Prostate gland (tissue), 2 donors: ENCODE data around the gene CD274. TPM values are rescaled to one million over a fixed set of nuclear protein-coding genes. Genes with fewer than 3 reads are reported as not detected.

Experiments
- DNase-seq: peaks from one replicate; pipeline ENCODE4 v3.0.0-alpha.2; 2019; ENCODE audit warnings: low spot score
- H3K27ac ChIP-seq, 2 donors: fragments of 200-600 bp; sonication (generic); 2 replicates each; pipeline ENCODE4 v1.5.1; 2017 to 2019
- H3K27me3 ChIP-seq: fragments of 200-600 bp; sonication (generic); replicated peaks from 2 replicates; pipeline ENCODE4 v1.5.1; 2019; ENCODE audit not compliant: insufficient read depth
- H3K36me3 ChIP-seq, 2 donors: fragments of 200-600 bp; sonication (generic); 1 replicate in 1 of 2; 2 replicates in 1 of 2; pipeline versions ENCODE4 v1.5.1 to v1.8.1; 2017 to 2019
- H3K4me1 ChIP-seq: fragments of 200-600 bp; sonication (generic); replicated peaks from 2 replicates; pipeline ENCODE4 v1.5.1; 2019
- H3K4me3 ChIP-seq, 2 donors: fragments of 200-600 bp; sonication (generic); 2 replicates each; pipeline ENCODE4 v1.5.1; 2017 to 2019
- H3K9me3 ChIP-seq: fragments of 200-600 bp; sonication (generic); 2 replicates; pipeline ENCODE4 v1.5.1; 2017
- POLR2A ChIP-seq: fragments of 450-650 bp; IDR thresholded peaks from one replicate; pipeline ENCODE4 v1.6.1; 2016; ENCODE audit warnings: antibody characterized with exemption, mild to moderate bottlenecking
- POLR2AphosphoS5 ChIP-seq: sonication (generic); formaldehyde crosslinking; IDR thresholded peaks from one replicate; pipeline ENCODE4 v1.6.1; 2017; ENCODE audit warnings: antibody characterized with exemption
- WGBS: methylation state at CpG from one replicate; pipeline ENCODE4 v1.1.5; 2018; 5-methylcytosine and 5-hydroxymethylcytosine counted together
- intact Hi-C: fragments of 100-400 bp; cut with DNase I; formaldehyde crosslinking; loops from one replicate; pipeline ENCODE4 v1.14.2; 2022
- total RNA-seq, 2 donors: library from RNA; depleted of rRNA; stranded (reverse); fragments of >200 nt; gene quantifications; one replicate each; pipeline ENCODE4 v1.1.0, GENCODE V29; 2016
- TF ChIP-seq, protein P1 (sequence below), 4 experiments: fragments of 200-600 bp in 2 of 4; fragments of 450-650 bp in 2 of 4; sonication (generic) in 2 of 4; IDR thresholded peaks; 1 replicate in 3 of 4; 2 replicates in 1 of 4; pipeline ENCODE4 v1.5.1; 2016 to 2019; ENCODE audit warnings: antibody characterized with exemption in 4 of 4, mild to moderate bottlenecking in 2 of 4, moderate library complexity in 2 of 4

The CD274 gene
- total RNA-seq, 2 donors from 2014 or later: 0.82 to 1.9 TPM

DNA sequence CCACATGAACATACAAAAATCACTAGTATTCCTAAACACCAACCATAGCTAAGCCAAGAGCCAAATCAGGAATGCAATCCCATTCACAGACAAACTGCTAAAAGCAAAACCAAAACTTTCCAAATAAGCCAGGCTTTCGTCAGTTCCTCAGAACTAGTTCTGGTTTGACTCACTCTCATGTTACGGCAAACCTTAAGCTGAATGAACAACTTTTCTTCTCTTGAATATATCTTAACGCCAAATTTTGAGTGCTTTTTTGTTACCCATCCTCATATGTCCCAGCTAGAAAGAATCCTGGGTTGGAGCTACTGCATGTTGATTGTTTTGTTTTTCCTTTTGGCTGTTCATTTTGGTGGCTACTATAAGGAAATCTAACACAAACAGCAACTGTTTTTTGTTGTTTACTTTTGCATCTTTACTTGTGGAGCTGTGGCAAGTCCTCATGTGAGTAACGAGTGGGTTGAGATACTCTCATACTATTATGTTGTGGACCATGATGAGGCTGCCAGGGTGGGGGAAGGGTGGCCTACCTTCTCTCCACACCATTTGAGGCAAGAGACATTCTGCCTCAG, 60.1 kb downstream of the CD274 start, which contains the start of gene PDCD1LG2:
Gene PDCD1LG2 (plus strand): TSS at position 172 of the 572 bp plus-strand sequence. CDS start 12,016 bp downstream, outside the sequence.
- 41% methylated on average over 4 of the region's 4 CpGs for WGBS
- Histone ChIP-seq H3K27ac (peak within 1 kb of the TSS; percentile 24 to 32), H3K9me3 (no peaks in the 10 kb centered on the region), H3K36me3 (no peaks in the 10 kb centered on the region), H3K4me3 (peak within 1 kb of the TSS in 1 of 2 donors; percentile 9), H3K4me1 (no peaks in the 10 kb centered on the region), H3K27me3 (no peaks in the 10 kb centered on the region)
- intact Hi-C loops: no loop called here
- TF ChIP-seq POLR2AphosphoS5: no peak
- no peak for TF ChIP-seq POLR2A
- TF ChIP-seq, protein P1, sequence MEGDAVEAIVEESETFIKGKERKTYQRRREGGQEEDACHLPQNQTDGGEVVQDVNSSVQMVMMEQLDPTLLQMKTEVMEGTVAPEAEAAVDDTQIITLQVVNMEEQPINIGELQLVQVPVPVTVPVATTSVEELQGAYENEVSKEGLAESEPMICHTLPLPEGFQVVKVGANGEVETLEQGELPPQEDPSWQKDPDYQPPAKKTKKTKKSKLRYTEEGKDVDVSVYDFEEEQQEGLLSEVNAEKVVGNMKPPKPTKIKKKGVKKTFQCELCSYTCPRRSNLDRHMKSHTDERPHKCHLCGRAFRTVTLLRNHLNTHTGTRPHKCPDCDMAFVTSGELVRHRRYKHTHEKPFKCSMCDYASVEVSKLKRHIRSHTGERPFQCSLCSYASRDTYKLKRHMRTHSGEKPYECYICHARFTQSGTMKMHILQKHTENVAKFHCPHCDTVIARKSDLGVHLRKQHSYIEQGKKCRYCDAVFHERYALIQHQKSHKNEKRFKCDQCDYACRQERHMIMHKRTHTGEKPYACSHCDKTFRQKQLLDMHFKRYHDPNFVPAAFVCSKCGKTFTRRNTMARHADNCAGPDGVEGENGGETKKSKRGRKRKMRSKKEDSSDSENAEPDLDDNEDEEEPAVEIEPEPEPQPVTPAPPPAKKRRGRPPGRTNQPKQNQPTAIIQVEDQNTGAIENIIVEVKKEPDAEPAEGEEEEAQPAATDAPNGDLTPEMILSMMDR (IDR thresholded peaks at IDR 0.05): no peak
- DNase-seq: no peak

DNA sequence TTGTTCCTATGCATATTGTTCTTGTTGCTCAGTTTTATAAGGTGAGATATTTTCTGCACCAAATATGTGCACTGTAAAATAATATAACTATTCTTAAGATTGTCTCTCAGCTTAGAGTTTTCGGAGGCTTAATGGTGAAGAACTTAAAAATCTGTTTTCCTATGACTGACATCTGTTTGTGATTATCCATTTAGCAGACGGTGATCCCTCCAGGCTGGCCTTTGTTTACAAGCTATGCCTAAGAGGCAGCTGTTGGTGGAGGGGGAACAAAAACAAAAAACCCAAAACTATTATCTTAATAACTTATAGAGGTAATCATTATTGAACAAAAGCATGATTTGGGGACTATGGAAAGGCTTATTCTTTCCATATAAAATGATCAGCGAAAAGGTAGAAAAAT, 60.6 kb downstream of the CD274 start:
- Histone ChIP-seq H3K36me3 (no peaks in the 10 kb centered on the region), H3K9me3 (no peaks in the 10 kb centered on the region), H3K27ac (peak overlapping the region in 1 of 2 donors; percentile 24), H3K27me3 (no peaks in the 10 kb centered on the region), H3K4me1 (no peaks in the 10 kb centered on the region), H3K4me3 (no peak overlapping the region)
- TF ChIP-seq, protein P1 (IDR thresholded peaks at IDR 0.05): no peak
- TF ChIP-seq POLR2A (no peak), POLR2AphosphoS5 (no peak)
- intact Hi-C loops: no loop called here
- DNase-seq: no peak
- 75% methylated on average over 3 of the region's 3 CpGs for WGBS

DNA sequence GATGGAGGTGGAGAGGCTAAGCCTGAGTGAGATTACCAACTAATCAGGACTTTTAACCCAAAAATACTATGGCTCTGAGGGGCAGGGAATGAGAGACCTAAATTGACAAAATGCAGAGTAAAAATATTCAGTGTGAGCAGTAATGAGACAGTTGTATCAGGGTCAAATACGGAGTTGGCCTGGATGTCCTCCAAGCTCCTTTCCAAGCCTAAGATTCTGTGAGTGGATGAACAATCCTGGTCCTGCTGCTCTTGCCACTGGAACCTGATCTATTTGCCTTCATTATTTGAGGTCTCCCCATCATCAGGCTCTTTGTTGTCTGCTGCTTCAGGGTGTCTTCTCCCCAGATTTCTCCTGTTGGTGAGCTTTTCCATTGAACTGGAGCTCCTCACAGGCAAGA, 61.1 kb downstream of the CD274 start:
- H3K9me3 ChIP-seq: no peaks in the 10 kb centered on the region
- intact Hi-C loops: no loop called here
- TF ChIP-seq POLR2AphosphoS5: no peak
- TF ChIP-seq POLR2A: no peak
- TF ChIP-seq, protein P1 (IDR thresholded peaks at IDR 0.05): no peak
- no peak overlapping the region for H3K27ac ChIP-seq
- H3K27me3 ChIP-seq: no peaks in the 10 kb centered on the region
- 67% methylated on average over 1 of the region's 1 CpG for WGBS
- no peaks in the 10 kb centered on the region for H3K36me3 ChIP-seq
- H3K4me3 ChIP-seq: no peak overlapping the region
- H3K4me1 ChIP-seq: no peaks in the 10 kb centered on the region
- no peak for DNase-seq

DNA sequence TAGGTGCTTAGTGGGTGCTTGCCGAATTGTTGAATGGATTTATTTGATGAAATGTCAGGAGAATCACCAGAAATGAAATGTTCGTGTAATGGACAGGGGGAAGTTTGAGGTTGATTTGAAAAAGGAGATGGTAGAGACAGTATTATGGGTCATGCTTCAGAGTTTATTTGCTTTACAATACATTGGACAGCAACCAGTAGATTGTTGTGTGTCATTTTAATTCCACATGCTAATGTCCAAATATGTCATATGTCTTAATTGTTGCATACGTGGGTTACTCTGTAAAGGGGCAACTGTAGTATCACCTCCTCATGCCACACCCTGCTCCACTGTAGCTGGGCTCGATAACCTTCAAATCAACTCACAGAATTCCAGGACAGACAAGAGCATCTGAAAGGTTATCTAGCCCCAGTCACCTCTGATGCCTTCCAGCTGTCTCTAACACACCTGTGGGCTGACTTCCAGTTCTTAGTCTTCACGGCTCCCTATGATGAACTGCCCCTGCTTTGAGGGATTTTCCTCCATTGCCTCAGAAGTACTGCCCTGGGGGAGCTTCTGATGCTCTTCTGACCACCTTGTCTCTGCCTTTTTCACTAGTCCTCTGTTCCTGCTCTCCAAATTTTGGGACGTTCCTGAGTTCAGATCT, 61.7 kb downstream of the CD274 start:
- no peaks in the 10 kb centered on the region for H3K4me1 ChIP-seq
- TF ChIP-seq POLR2A: no peak
- TF ChIP-seq, protein P1 (IDR thresholded peaks at IDR 0.05): no peak
- TF ChIP-seq POLR2AphosphoS5: no peak
- H3K9me3 ChIP-seq: no peaks in the 10 kb centered on the region
- intact Hi-C loops: no loop called here
- H3K36me3 ChIP-seq: no peaks in the 10 kb centered on the region
- no peak overlapping the region for H3K27ac ChIP-seq
- 81% methylated on average over 6 of the region's 6 CpGs for WGBS
- no peaks in the 10 kb centered on the region for H3K27me3 ChIP-seq
- DNase-seq: no peak
- H3K4me3 ChIP-seq: no peak overlapping the region
